HG03025 (cell line): ENCODE data around the gene ACVR1B.
A peak's percentile ranks its signal among the peaks of the same experiment; 100 is the strongest.

Experiments used
- ATAC-seq: cut with Tn5 transposase; IDR thresholded peaks from one replicate; pipeline ENCODE4 v1.9.1; 2021; ENCODE audit warnings: mild to moderate bottlenecking, moderate library complexity; ENCODE audit not compliant: unreplicated experiment, low FRiP score

Gene ACVR1B

GRCh38 chr12:51997136-51997535 lies 45.6 kb downstream of the ACVR1B start:
- no peak for ATAC-seq

- no peak for ATAC-seq
These were observed 51.6 kb downstream of the ACVR1B start for GRCh38 chr12:52003016-52003550.

- ATAC-seq = no peak
These were observed 52.1 kb downstream of the ACVR1B start for GRCh38 chr12:52003591-52003990.

GRCh38 chr12:52004042-52004648 lies 52.6 kb downstream of the ACVR1B start:
- no peak for ATAC-seq

GRCh38 chr12:52005218-52005902 lies 53.9 kb downstream of the ACVR1B start:
- no peak for ATAC-seq

- ATAC-seq = peak; percentile 53
These were observed 54.6 kb downstream of the ACVR1B start for GRCh38 chr12:52005903-52006703.

GRCh38 chr12:52006726-52007157 lies 55.2 kb downstream of the ACVR1B start, which contains the start of gene TAMALIN:
TAMALIN (plus strand) TSS chr12:52006946; CDS start chr12:52007020, 74 bp downstream.
- ATAC-seq = no peak

- ATAC-seq = no peak
These were observed 55.8 kb downstream of the ACVR1B start for GRCh38 chr12:52007158-52007921.

- ATAC-seq = no peak
These were observed 56.5 kb downstream of the ACVR1B start for GRCh38 chr12:52007982-52008510.

- ATAC-seq = no peak
These were observed 57.7 kb downstream of the ACVR1B start for GRCh38 chr12:52009081-52009751.

- ATAC-seq = no peak
These were observed 58.7 kb downstream of the ACVR1B start for GRCh38 chr12:52010152-52010622.

GRCh38 chr12:52010692-52011601 lies 59.4 kb downstream of the ACVR1B start:
- ATAC-seq = no peak

- ATAC-seq = no peak
These were observed 60.2 kb downstream of the ACVR1B start for GRCh38 chr12:52011602-52012214.

GRCh38 chr12:52013626-52014310 lies 62.3 kb downstream of the ACVR1B start:
- ATAC-seq = no peak

GRCh38 chr12:52014567-52015530 lies 63.4 kb downstream of the ACVR1B start:
- no peak for ATAC-seq

- ATAC-seq = no peak
These were observed 64.1 kb downstream of the ACVR1B start for GRCh38 chr12:52015532-52016041.
